NK-92 (cell line): ENCODE results near the gene RANBP3.
"Not testable (repeated sequence)": the region's sequence is repeated elsewhere in the genome, so short reads cannot be mapped to it uniquely, and the experiment has no call there.

Experiments used
- DNase-seq: peaks from one replicate; lab custom pipeline; 2025; ENCODE audit not compliant: unreplicated experiment; lab: John Stamatoyannopoulos, UW

The RANBP3 gene

DNA sequence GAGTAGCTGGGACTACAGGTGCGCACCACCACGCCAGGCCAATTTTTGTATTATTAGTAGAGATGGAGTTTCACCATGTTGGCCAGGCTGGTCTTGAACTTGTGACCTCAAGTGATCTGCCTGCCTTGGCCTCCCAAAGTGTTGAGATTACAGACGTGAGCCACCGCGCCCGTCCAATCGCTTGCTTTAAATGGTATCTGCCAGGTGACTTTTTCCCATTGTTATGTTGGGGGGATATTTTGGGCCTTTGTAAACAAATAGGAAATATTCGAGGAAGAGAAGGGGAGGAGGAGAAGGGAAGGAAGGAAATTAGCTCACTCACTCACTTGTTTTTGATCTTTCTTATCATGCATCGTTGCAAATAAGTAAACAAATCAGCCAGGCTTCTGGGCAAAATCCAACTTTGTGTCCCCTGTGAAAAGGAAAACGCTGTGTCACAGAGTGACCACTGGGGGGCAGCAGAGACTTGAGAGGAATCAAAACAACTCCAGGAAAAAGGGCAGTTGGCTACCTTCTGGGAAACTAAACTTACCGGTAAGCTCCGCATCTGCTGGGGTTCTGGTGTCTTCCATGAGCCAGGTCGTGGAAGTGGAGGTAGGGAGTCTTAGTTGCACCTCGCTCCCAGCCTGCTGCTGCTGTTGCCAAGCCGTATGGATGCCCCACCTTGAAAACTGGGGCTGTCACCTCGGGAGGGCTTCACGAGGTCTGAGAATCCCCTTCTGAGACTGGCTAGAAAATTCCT, 9.3 kb upstream of the RANBP3 start:
- DNase-seq: no peak

- DNase-seq: not testable (repeated sequence)
Measured at GRCh38 chr19:5985837-5986236, 7.9 kb upstream of the RANBP3 start.

DNA sequence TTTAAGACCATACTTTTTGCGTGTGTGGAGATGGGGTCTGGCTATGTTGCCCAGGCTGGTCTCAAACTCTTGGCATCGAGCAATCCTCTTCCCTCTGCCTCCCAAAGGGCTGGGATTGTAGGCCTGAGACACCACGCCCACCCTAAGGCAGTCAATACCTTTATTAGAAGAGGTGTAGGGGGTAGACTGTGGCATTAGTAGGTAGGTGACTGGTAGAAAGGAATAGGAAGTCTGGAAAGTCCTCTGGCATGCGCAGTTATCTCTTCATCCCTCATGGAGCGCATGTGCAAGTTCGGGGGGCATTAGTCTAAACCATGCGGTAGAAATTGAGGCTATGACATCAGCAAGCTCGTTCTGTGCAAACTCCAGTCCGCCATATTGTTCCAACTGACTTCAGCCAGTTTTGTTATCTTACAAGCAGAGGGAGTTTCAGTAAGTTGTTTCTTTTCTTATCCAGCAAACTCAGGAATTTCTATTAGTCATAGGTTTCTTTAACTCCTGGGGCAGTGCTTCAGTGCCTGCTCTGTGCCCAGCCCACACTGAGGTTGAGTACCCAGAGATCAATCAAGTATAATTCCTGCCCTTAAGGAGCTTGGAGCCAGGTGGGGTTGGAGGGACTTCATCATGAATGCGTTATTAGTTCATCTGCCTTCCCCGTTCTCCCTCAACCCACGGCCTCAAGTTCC, 7.3 kb upstream of the RANBP3 start:
- DNase-seq: no peak

DNA sequence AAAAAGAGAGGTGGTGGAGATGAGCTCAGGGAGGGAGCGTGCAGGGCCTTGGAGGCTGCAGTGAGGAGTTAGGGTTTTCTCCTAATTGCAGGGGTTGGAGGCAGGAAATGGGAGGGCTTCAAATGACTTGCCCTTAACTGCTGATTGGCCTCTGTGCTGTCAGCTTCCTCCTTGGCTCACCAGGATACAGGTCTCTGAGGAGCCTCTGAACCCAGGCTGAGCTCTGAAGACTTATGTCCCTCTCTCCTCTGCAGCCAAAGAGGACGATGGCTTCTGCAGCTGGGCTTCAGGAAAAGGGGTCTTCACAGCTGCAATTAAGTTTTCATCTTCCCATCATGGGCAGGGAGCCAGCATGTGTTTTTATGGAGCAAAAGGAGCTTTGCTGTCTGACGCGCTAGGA, 6.7 kb upstream of the RANBP3 start:
- DNase-seq: no peak

GRCh38 chr19:5983367-5983955, 5.5 kb upstream of the RANBP3 start:
- no peak for DNase-seq

DNA sequence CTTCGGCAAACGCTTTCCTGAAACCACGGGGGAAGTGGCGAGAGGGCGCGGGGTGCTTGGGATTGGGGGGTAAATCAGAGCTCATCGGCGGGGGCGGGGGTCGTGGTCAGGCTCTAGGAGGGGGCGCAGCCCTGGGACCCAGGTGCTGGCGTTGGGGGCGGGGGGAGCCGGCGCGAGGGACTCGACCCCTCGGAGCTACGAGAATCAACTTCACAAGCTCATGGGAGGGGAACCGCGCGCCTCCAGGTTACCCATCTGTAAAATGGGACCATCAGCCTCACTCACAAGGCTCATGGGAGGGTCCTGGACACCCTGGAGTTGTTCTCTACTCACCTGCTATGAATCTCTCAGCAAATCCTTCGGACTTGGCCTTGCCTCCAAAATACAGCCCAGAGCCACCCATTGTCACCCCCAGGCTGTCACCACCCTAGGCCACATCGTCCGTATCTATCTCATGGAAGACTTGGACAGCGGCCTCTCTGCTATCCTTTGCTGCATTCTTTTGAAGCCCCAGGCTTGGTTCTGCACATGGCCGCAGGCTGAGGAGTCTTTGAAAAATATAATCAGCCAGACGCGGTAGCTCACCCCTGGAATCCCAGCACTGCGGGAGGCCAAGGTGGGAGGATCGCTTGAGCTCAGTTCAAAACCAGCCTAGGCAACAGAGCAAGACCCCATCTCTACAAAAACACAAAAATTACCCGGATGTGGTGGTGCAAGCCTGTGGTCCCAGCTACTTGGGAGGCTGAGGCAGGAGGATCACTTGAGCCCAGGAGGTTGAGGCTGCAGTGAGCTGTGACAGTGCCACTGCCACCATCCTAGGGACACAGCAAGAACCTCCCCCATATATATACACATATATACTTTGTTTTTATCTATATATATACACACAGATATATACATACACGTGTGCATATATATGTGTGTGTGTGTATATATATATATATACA, 939 bp upstream of the RANBP3 start:
- no peak for DNase-seq

DNA sequence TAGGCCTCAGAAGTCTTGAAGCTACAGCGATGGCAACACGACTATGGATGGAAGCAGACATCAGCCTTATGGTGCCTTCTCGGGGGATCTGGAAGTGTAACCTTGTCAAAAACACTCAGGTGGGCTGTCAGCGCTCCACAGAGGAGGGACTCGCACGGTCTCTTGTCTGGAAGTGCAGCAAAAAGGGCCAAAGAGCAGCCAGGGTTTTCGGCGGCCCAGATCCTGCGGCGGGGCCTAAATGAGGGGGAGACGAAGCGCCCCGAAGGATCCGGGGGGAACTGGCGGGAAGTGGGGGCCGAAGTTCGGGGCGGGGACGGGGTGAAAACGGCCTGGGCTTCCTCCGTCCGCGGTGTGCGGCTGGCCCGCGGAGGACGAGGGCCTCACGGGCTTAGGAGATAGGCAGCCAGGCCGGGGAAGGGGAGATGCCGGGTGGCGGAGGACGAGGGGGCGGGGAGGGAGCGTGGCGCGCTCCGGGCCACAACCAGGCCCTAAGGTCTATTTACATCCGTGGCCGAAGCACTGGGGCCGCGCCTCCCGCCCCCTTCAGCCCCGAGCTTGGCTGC, 637 bp downstream of the RANBP3 start:
- no peak for DNase-seq

- DNase-seq: no peak
Measured at GRCh38 chr19:5976768-5977167, 1.2 kb downstream of the RANBP3 start.

DNA sequence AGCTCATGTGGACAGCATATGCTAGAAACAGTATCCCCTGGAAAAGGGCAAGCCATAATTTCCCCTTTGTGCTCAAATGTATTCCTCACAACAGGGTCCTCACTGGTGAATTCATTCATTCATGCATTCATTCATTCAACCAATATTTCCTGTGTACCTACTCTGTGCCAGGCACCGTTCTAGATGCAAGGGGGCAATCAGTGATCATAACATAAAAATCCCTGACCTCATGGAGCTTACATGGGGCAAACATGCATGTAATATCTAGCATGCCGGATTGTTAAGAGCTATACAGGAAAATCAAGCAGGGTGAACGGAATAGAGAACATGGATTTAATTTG, 2.6 kb downstream of the RANBP3 start:
- no peak for DNase-seq

DNA sequence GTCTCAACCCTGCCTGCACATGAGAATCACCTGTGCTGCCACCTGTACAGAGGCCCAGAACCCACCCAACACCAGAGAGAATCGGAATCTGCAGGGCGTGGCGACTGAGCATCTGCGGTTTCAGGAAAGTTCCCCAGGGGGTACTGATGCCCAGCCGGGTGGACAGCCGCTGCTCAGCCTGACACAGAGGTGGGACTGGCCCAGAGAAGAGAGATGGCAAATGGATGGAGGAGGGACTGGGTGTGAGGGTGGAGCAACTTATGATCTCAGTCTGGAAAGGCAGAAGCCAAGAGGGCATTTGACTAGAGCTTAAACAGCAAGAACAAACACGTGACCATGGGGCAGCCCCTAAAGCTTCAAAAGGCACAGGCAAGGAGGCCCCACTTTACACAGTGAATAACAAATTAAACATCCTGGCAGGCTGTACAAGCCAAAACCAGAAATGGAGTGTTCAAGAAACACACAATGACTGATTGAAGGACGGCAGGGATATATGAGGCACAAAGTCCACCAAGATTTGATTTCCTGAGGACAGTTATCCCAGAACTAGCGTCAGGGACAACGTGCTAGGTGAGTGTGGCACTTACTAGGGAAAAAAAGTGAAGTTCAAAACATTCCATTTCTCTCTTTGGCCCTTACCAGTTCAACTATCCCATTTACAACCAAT, 3.1 kb downstream of the RANBP3 start:
- no peak for DNase-seq

DNA sequence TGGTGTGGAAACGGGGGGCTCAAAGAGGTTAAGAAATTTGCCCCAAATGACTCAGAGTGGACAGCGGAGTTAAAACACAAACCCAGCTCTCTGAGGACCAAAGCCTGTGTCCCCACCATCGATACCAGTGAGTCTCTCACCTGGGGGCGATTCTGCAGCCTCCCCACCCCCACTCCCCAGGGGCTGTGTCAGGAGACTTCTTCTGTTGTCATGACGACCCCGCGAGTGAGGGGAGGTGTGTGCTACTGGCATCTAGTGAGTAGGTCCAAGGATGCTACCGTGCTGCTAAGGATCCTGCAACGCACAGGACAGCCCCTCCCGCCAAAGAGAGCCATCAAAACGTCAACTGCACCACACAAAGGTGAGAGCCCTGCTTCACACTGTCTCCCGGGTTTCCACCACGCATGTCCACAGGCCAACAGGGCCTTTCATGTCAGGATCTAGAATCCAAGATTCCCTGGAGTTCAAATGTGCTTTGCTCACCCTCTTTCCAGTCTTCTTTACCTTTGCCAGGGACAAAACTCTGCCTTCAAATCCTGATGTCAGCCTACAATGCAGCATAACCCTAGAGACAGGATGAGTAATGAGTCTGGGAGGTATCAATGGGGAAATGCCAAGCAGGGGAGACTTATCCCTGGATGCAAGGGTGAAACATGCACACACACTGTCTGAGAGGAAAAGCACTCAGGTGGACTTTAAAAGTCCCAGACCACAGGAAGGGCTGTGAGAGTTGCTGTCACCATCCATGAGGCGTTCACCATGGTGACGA, 3.9 kb downstream of the RANBP3 start:
- DNase-seq: no peak

DNA sequence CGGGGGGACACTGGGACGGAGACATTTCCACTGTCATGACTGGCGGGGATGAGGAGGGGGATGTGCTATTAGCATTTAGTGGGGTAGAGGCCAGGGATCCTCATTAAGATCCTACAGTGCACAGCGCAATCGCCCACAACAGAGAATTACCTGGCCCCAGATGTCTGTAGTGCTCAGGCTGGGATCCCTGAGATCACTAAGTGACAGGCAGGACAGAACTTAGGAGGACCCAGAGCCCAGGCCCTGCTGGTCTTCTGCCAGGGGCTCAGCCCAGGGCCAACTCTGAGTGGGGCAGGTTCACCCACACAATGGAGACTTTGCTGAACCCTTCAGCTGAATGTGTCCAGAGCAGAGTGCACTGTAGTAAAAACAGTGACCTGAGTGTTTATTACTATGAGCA, 4.6 kb downstream of the RANBP3 start:
- no peak for DNase-seq

DNA sequence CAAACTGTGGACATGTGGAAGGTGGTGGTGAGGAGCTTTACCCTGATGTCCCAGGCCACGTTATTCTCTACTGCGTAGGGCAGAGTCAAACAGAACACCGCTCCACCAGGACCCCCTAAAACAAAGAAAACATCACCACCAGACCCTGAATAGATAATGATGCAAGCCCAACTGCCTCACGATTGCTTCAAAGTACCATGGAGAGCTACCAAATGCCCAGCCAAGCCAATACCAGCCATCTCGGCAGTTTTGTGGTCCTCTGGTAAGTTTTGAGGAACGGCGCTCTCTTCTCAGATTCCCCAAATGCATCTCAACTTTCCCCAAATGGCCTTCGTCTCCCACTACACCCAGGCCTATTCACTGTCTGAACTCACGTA, 5.6 kb downstream of the RANBP3 start:
- DNase-seq: no peak

DNA sequence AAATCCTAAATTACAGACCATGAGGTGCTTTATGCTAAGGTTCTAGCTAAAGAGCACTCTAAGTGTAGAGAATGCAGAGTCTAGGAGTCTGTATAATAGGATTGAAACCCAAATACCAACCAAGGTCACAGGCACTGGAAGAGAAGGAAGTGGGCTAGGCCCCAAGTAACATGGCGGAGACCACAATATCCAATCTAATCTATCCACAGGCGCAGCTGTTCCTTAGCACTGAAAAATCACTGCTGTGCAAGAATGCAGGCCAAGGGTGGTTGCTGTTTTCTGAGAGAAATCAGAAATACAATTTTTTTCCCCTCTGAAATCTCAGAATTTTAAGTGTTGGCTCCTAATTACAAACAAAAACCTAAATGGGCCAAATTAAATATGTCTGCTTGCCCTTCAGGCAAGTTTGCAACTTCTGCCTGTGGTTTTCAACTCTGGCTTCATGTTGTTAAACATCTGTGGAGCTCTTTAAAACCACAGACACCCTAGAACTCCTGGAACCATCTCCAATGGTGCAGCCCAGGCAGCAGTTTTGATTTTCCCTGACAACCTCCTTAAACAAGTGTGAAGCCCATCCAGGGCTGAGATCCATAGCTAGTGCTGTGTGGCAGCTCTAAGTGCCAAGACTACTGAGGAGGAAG, 6.1 kb downstream of the RANBP3 start:
- no peak for DNase-seq

DNA sequence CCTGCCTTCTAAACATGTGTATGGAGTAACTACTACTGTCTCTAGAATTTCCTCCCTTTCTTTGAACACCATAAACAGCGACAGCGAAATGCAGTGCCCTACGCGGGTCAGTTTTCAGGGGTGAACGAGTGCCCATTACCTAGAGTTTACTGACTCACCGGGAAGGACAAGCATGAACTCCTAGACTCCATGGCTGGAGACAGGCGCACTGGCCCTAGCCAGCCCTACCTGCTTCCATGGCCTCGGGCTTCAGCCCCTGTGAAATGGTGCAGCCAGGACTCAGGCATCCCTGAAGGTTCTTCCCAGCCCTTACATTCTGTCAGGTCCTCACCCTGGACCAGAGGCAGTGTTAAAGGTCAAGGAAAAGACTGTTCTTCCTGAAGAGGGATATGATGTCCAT, 8.5 kb downstream of the RANBP3 start:
- no peak for DNase-seq

DNA sequence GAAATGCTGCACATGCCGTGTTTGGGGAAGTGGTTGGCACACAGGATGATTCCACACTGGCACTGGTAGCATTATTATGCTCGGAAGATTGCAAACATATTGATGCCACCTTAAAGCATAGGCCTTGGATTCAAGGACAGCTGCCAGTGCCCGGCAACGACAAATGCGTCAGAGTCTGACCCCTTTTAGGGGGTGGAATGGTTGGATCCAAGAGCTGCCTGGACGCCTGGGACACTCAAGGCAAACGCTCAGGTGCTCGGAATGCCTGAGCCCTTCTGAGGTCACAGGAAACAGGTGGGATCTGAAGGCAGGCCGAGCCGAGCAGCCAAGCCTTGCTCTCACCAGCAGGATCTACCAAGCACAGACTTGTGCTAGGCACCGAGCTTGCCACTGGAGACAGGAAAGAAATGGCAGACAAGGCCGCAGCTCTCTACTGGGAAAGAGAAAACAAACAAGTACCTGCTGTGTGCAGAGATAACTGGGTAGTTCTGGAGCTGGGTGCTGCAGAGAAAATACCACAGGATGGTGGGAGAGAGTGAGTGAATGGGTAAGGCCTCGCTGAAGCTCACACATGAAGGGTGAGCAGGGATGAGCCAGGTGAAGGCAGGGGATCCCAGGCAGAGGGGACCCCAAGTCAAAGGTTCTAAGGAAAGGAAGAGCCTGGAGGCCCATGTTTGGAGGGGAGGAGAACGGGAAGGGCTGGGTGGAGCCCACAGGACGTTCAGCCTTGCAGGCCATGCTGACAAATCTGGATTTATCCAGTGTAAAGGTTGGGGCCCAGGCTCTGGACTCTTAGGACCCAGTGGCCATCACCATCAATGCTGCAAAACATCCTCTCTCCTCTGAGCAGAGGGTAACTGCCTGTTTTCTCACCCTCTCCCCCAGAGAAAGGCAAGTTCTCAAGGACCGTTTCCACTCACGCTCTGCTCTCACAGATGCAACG, 9.2 kb downstream of the RANBP3 start:
- no peak for DNase-seq

DNA sequence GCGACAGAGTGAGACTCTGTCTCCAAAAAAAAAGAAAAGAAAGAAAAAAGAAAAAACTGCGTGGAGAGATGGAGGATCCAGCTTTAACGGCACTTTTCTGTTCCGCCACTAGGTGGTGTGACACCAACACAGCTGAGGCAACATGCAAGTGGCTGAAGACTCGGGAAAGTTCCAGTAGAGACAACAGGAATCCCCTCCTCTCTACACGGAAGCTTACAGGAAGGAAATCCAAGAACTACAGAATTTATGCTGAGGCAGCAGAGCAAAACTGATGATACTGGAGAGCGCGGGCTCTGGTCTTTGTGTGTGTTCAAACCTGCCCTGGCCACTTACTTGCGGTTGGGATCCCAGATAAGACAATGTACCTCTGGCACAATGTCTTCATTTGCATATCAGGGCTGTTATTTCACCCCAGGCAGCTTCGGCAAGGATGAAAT, 9.9 kb downstream of the RANBP3 start:
- DNase-seq: no peak

DNA sequence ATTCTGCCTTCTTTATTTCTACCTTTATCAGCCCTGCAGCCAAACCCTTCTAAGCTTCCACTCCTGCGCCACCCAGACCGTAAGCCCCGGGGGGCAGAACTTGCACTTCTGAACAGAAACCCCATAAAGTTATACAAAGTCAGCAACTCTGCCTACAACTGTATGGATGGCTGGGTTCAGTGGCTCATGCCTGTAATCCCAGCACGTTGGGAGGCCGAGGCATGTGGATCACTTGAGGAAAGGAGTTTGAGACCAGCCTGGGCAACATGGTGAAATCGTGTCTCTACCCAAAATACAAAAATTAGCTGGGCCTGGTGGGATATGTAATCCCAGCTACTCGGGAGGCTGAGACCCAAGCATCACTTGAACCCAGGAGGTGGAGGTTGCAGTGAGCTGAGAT, 10.4 kb downstream of the RANBP3 start:
- DNase-seq: no peak
